ENCODE data around the gene WDR41. TPM values are rescaled to one million over a fixed set of nuclear protein-coding genes. Genes with fewer than 3 reads are reported as not detected.

The WDR41 gene
- total RNA-seq, 2 donors from 2014 or later, result 61.6 to 80.9 TPM

Other genes starting within 250 kb of the WDR41 start
- gene OTP, start 146.4 kb upstream of the WDR41 start, total RNA-seq, result not detected

Data from endodermal cell (in vitro differentiated cells).